Measurements from ENCODE around the gene CLEC17A.

- no peak for TF ChIP-seq CTCF (IDR thresholded peaks at IDR 0.05)
- TF ChIP-seq POLR2A (IDR thresholded peaks at IDR 0.05): no peak
Measured at GRCh38 chr19:14554382-14554812, 28.5 kb upstream of the CLEC17A start.

All from heart left ventricle (tissue), 13 donors.